TTC549 (cell line): ENCODE measurements around the gene ZC3H8.
A peak's percentile ranks its signal among the peaks of the same experiment; 100 is the strongest.
"Not testable (repeated sequence)": the region's sequence is repeated elsewhere in the genome, so short reads cannot be mapped to it uniquely, and the experiment has no call there.

Experiments
- FAIRE-seq: peaks from 2 replicates; lab custom pipeline; 2012; peaks lifted over from hg19 to GRCh38; lab: Jason Lieb, UNC

ZC3H8 gene

GRCh38 chr2:112259509-112260294 is 4.9 kb upstream of the ZC3H8 start:
- FAIRE-seq, result no peak

- FAIRE-seq, result no peak
These were observed 2.7 kb upstream of the ZC3H8 start for GRCh38 chr2:112257575-112257974.

- no peak for FAIRE-seq
These were observed 1.8 kb upstream of the ZC3H8 start for GRCh38 chr2:112256654-112257053.

DNA sequence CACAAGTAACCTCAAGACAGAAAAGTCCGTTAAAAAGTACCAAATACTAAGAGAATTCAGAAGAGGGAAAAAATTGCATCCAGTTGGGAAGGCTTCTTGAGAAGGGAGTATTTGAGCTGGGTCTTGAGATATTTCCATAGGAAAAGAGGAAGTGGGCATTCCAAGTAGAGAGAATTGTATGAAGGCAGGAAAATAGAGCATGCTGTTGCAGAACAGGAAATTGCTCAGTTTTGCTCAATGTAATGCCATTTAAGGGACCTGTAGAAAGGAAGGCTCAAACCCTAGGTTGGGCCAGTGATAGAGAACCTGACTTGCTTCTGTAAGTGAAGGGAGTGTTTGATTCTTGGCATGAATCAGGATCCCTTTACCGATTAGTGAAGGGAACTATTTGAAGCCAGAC is 1.0 kb upstream of the ZC3H8 start:
- FAIRE-seq, result no peak

DNA sequence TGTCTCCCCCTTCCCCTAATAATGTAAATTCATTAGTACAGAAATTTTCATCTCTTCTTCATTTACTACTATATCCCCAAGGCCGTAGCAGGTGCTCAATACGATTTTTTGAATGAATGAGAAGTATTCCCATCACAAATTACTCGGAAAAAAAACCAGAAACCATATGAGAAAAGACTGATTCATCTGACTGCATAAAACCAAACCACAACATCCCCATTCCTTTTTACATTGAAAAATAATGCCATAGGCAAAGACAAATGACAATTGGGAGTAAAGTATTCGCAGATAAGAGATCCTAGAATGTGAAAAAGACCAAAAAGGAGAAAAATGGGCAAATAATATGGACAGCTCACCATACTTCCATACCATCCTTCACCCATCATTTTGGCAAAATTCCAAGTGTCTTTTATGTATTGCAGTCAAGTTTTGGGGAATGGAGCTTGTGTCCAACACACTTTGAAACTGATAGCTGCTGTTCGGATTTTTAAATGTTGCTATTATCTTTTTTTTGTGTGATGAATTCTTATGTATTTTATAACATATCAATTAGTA is 1.5 kb downstream of the ZC3H8 start:
- FAIRE-seq, result no peak

DNA sequence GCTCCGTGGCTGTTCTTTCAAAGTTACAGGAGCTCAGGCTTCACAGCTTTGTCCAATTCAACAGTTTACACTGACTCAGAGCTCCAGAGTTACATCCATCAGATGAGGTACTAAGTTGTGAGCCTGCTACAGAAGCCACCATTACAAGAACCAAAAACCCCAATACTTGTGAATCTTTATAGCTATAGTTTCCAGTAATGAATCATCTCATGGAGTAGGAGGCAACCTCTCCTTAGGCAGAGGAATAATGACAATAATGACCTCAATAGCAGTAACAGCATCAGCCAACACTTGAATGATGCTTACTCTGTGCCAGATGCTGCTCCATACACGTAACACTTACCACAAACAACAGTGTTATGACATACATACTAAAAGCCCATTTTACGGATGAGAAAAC is 3.6 kb downstream of the ZC3H8 start:
- FAIRE-seq, result no peak

DNA sequence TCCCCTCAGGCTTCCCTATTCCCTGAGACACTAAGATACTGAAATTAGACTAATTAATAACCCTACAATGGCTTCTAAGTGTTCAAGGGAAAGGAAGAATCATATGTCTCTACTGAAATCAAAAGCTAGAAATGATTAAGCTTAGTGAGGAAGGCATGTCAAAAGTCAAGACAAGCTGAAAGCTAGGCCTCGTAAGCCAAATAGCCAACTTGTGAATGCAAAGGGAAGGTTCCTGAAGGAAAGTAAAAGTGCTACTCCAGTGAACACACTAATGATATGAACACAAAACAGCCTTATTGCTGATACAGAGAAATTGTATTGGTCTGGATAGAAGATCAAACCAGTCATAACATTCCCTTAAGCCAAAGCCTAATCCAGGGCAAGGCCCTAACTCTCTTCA is 10.0 kb downstream of the ZC3H8 start:
- FAIRE-seq, result no peak

GRCh38 chr2:112243233-112243632 is 11.6 kb downstream of the ZC3H8 start:
- FAIRE-seq, result no peak

DNA sequence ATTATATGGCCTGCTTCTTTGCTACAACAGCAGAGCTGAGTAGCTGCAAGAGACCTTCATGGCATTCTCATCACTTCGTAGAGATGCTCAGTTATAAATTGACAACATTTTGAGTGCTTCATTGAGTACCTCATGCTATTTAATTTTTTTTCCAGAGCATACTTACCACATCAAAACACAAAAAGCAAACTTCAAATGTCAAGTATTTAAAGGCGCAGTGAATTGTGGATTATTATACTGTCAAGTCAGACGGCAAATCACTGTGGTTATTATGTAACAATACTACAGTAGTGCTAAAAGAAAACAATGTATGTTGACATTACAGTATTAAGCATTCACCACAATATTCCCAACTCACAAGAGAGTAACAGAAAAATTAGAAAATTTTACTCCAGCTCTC is 12.5 kb downstream of the ZC3H8 start:
- no peak for FAIRE-seq

- no peak for FAIRE-seq
These were observed 15.0 kb downstream of the ZC3H8 start for GRCh38 chr2:112239862-112240261.

DNA sequence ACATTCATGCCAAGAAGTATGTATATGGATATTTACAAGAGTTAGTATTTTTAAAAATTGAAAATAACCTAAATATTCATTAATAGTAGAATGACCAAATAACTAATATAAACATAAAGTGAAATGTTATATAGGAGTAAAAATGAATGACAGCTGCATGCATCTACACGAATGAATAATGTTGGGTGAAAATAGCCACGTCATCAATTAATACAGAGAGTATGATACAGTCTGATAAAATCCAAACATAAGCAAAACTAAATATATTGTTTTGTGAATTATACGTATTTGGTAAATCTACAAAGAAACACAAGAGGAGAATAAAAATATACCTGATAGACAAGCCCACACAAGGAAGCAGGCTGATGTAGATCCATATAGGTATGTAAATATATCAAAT is 24.5 kb downstream of the ZC3H8 start:
- no peak for FAIRE-seq

GRCh38 chr2:112229348-112229747 is 25.5 kb downstream of the ZC3H8 start:
- no peak for FAIRE-seq

DNA sequence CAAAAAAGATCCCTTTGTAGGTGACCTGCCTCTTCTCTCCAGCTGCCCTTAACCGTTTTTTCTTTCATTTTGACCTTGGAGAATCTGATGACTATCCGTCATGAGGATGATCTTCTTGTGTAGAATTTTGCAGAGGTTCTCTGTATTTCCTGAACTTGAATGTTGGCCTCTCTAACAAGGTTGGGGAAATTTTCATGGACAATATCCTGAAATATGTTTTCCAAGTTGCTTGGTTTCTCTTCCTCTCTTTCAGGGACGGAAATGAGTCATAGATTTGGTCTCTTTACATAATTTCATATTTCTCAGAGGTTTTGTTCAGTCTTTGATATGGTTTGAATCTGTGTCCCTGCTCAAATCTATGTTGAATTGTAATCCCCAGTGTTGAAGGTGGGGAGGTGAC is 34.0 kb downstream of the ZC3H8 start:
- FAIRE-seq, result no peak

- no peak for FAIRE-seq
These were observed 34.7 kb downstream of the ZC3H8 start for GRCh38 chr2:112220186-112220585.

GRCh38 chr2:112217854-112218253 is 37.0 kb downstream of the ZC3H8 start:
- FAIRE-seq, result no peak

DNA sequence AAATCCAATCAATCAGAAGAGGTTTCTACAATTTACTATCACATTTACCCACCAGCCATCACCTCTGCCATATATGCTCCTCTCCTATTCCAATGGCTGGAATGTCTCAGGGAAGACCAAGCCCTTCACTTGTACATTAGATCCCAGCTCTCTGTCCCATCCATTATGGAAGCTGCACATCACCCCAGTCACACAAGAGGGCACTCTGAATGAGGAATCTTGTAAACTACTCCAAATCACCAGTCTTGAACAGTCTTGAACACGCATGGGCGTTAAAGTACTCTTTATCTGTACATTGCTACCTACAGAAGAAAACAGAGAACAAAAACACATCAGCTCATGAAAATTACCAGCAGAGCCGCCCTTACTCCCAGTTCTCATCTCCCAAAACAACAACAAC is 38.7 kb downstream of the ZC3H8 start:
- peak; percentile 95 for FAIRE-seq

DNA sequence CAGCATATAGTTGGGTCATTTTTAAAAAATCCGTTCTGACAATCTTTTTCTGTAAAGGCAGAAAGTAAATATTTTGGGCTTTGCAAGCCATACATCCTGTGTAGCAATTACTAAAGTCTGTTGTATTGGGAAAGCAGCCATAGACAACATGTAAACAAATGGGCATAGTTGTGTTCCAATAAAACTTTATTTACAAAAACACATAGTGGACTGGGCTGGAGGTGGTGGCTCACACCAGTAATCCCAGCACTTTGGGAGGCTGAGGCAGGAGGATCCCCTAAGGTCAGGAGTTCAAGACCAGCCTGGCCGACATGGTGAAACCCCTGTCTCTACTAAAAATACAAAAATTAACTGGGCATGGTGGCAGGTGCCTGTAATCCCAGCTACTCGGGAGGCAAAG is 46.9 kb downstream of the ZC3H8 start:
- FAIRE-seq, result not testable (repeated sequence)

GRCh38 chr2:112204411-112204810 is 50.4 kb downstream of the ZC3H8 start:
- peak; percentile 81 for FAIRE-seq

DNA sequence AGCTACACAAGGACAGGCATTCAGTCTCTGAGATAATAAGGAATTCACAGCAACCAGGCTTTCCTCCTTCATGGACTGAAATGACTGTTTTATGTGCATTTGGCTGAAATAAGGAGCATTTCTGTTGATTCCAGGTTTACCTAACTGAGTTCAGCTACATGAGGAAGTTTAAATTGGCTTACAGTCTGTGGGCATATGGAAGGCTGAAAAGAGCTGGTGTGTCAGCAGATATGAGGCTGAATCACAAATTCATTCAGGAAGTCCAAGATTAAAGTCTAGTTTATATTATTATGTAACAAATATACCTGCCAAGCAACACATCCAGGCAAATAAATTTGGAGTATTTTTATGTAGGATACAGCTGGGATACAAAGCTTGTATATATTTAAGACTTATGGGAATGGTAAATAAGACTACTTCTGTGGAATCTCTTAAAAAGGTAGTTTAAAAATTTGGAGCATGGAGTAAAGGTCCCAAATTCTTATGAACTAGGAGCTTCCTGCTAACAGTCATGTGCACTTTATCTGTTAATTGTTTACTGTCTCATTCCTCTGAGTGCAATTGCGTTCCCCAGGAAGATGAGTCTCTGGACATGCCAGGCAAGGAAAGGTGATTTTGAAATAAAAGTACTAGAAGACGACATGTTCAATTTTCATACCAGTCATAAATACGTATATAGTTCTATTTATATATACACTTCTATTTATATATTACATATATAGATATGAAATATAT is 53.0 kb downstream of the ZC3H8 start:
- FAIRE-seq, result no peak

GRCh38 chr2:112199188-112199587 is 55.7 kb downstream of the ZC3H8 start:
- FAIRE-seq, result no peak

GRCh38 chr2:112198780-112199179 is 56.1 kb downstream of the ZC3H8 start:
- FAIRE-seq, result no peak

- FAIRE-seq, result no peak
These were observed 57.0 kb downstream of the ZC3H8 start for GRCh38 chr2:112197868-112198267.

GRCh38 chr2:112195950-112196349 is 58.9 kb downstream of the ZC3H8 start:
- FAIRE-seq, result no peak
